Uterus (tissue), 2 donors: ENCODE results near the gene FXN.
"Not testable (repeated sequence)": the region's sequence is repeated elsewhere in the genome, so short reads cannot be mapped to it uniquely, and the experiment has no call there.

Source experiments
- CTCF ChIP-seq, 4 experiments: fragments of 200-600 bp in 2 of 4; fragments of 450-650 bp in 2 of 4; sonication (generic) in 2 of 4; IDR thresholded peaks; one replicate each; pipeline ENCODE4 v1.5.1; 2016 to 2019; ENCODE audit warnings: antibody characterized with exemption in 4 of 4, mild to moderate bottlenecking in 2 of 4, moderate library complexity in 1 of 4
- POLR2A ChIP-seq, 2 donors: fragments of 450-650 bp; IDR thresholded peaks; one replicate each; pipeline ENCODE4 v1.6.1; 2016; ENCODE audit warnings: antibody characterized with exemption in 2 of 2, mild to moderate bottlenecking in 1 of 2, moderate library complexity in 1 of 2

- TF ChIP-seq CTCF, POLR2A (IDR thresholded peaks at IDR 0.05): not testable (repeated sequence)
These were observed 73.2 kb downstream of the FXN start for GRCh38 chr9:69108706-69109105.
